Uterus (tissue), 2 donors: Measurements from ENCODE around the gene CDKL1.

Source experiments
- CTCF ChIP-seq, 4 experiments: fragments of 200-600 bp in 2 of 4; fragments of 450-650 bp in 2 of 4; sonication (generic) in 2 of 4; IDR thresholded peaks; one replicate each; pipeline ENCODE4 v1.5.1; 2016 to 2019; ENCODE audit warnings: antibody characterized with exemption in 4 of 4, mild to moderate bottlenecking in 2 of 4, moderate library complexity in 1 of 4
- POLR2A ChIP-seq, 2 donors: fragments of 450-650 bp; IDR thresholded peaks; one replicate each; pipeline ENCODE4 v1.6.1; 2016; ENCODE audit warnings: antibody characterized with exemption in 2 of 2, mild to moderate bottlenecking in 1 of 2, moderate library complexity in 1 of 2

GRCh38 chr14:50290306-50290705 lies 106.4 kb downstream of the CDKL1 start:
- TF ChIP-seq POLR2A (IDR thresholded peaks at IDR 0.05) (no peak), CTCF (IDR thresholded peaks at IDR 0.05) (no peak)
